Testis (tissue), 2 donors: ENCODE data around the gene NOP9.

Experiments used
- CTCF ChIP-seq, 3 experiments: fragments of 450-650 bp in 2 of 3; fragments of 200-600 bp in 1 of 3; sonication (generic) in 1 of 3; IDR thresholded peaks; one replicate each; pipeline ENCODE4 v1.5.1; 2016 to 2019; ENCODE audit warnings: antibody characterized with exemption in 3 of 3, mild to moderate bottlenecking in 2 of 3, moderate library complexity in 1 of 3
- POLR2A ChIP-seq: fragments of 450-650 bp; IDR thresholded peaks from one replicate; pipeline ENCODE4 v1.6.1; 2017; ENCODE audit warnings: antibody characterized with exemption, mild to moderate bottlenecking, moderate library complexity

GRCh38 chr14:24324024-24324423 lies 24.4 kb downstream of the NOP9 start:
- TF ChIP-seq CTCF (IDR thresholded peaks at IDR 0.05), result no peak
- no peak for TF ChIP-seq POLR2A
